MV-4-11 (cell line): Measurements from ENCODE around the gene ATXN1.

Experiments used
- DNase-seq: peaks from one replicate; lab custom pipeline; 2025; lab: John Stamatoyannopoulos, UW

ATXN1 gene

DNA sequence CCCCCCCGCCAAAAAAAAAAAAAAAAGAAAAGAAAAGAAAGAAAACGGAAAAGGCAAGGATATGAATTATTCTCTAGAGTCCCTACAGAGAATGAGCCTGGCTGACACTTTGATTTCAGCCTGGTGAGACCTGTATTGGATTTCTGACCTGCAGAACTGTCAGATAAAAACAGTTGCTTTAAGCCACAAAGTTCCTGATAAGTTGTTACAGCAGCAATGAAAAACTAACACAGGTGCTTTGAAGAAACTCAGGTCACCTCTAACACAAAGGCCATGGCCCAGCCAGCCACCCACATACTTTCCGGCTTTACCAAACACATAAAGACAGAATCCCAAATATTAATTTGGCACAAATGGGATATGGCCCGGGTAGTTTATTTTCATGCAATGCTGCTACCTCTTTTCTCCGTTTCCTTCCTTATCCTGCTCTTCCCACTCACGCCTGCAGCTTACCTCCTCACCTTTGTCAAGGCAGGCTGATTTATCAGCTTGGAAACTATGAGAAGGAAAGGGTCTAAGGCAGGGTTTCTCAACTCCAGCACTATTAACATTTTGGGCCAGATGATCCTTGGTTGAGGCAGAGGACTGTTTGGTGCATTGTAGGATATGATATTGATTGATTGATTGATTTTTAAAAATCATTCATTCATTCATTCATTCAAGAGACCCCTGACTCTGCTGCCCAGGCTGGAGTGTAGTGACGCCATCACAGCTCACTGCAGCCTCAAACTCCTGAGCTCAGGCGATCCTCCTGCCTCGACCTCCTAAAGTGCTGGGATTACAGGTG lies 88.1 kb downstream of the ATXN1 start:
- no peak for DNase-seq

DNA sequence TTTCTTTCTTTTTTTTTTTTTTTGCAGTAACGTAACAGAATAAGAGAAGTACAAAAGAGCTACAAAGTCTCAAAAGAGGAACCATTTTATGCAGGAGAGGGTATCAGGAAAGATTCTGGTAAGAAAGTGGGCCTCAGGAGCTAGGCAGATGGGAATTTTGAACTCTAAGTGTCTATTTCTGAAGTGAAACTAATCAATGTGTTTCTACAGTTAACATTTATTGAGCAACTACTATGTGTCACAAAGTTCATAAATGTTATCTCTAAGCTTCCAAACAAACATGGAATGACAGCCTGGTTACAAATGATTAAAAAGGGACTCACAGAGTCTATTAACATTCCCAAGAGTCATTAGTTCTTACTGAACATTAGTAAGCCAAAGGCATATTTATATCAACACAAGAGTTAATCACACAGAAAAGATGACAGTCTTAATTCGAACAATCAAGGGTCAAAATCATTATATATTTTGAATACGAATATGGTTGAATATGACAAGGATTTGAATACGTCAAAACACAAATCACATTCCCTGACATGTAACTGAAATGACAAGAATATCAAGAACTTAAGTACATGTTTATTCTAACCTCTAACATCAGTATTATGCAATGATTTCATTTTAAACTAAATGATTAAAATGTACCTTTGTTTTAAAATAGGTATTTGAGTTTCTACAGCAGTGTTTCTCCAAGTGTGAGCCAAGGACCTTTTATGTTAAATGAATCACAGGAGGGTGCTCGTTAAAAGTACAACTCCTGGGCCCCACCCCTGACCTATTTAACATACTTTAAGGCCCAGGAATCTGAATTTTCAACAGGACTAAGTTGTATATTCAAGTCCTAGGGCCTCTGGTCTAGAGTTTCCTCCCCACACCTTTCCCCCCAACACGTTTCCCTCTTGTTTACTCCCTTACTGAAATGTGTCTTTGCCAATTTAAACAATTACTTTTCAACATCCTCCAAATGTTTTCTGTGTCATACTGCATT lies 89.7 kb downstream of the ATXN1 start:
- peak; percentile 77 for DNase-seq

DNA sequence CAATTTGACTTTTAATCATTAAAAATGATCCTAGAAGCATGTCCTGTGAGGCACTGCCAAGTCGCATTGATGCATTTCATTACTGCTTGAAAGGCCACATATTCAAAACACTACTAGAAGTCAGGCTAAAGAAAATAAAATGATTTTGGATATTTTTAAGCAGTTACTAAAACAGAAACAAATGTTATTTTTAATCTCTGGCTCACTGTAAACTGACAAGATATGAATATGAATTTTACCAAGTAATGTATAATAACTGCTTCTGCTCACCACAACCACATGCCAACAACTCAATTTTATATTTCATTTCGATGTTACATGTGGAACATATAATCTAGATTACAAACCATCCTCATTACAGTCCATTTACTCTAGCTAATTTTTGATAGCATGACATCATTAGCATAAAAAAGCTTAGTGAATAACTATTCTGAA lies 90.6 kb downstream of the ATXN1 start:
- DNase-seq, result no peak

DNA sequence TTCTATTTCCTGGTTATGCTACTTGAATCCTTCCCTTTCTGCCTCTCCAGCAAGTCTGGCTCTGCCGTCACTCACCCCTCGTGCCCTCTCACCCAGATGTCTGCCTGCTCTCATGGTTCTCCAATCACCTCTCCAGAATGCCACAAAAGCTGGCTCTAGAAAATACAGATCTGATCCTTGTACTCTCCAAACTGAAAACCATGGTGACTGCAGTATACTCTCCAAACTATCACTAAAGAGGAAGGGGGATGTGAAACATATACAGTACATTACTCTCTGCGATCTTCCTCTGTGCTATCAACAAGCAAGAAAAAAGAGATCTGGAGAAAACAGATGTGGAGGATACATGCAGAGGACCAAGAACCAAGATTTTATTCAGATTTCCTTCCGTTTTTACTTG lies 91.1 kb downstream of the ATXN1 start:
- DNase-seq, result peak; percentile 88

DNA sequence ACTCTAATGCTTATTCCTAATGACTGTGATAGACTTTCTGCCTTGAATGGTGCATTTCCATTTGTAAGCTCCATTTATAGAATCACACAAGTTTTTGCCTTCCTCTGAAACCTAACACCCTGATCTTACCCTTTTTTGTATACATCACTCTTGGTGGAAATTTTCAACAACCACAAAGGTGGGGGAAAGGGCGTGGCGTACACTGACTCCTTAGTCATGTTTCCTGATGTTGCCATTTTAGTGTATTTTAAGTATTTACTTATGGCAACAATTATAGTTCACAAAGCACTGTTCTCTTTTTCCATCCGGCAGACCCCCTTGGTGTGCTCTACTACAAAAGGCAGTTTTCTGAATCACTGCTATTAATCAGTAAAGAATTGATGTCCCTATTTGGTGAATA lies 92.0 kb downstream of the ATXN1 start:
- DNase-seq, result peak; percentile 1

DNA sequence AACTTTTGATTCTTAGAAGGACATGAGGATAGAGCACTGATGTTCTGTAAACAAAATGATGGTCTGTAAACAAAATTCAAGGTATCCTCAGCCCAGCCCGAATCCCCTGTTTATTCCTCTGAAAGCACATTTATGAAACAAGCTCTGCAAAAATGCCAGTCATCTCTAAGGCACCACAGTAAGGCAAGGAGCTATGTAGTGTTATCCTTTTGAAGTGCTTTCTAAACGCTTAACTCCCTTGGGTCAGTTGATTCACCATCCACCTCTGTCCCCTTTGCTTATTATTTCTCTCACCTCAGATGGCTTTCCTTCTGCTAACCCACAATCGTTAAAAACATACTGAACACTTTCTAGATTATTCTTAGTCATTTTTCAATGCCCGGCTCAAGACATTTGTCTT lies 93.8 kb downstream of the ATXN1 start:
- DNase-seq, result no peak

DNA sequence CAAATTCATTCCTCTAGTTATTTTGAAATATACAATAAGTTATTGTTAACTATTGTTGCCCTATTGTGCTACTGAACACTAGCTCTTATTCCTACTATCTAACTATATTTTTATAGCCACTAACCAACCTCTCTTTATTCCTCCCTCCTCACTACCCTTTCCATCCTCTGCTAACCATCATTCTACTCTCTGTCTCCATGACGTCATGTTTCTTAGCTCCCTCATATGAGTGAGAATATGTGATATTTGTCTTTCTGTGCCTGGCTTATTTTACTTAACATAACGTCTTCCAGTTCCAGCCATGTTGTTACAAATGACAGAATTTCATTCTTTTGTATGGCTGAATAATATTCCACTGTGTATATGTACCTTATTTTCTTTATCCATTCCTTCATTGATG lies 95.3 kb downstream of the ATXN1 start:
- DNase-seq, result no peak

DNA sequence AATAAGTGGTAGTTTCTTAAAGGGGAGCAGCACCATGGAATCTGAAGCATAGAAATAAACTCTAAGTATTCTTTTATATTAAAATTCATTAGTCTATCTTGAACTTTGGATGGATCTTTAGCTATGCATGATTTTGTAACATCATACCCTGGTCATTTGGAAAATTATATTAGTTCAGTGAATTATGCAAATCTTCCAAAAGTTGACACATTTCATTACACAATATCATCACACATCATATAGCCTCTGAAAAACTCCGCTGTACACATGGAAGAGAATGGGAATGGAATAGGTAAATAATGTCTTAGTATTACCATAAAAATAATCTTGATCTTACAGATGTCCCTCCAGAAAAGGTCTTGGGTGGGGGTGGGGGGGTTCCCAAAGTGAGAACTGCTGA lies 96.1 kb downstream of the ATXN1 start:
- no peak for DNase-seq

DNA sequence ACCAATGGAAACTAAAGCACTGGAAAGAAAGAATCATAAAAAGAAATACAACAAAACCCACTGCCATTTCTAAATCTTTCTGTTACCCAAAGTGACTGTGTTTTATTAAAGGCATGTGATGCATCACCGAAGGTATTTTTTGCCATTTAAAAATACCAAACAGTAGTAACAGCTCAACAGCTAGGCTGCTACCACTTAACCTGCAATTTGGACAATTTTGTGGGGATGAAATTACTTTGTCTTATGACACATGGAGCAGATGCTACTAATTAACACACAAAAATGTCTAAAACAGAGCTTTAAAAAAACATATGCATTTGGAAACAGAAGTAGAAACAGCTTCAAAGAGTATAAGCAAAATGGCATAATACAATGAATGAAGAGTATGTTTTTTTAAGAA lies 97.4 kb downstream of the ATXN1 start:
- DNase-seq, result no peak

DNA sequence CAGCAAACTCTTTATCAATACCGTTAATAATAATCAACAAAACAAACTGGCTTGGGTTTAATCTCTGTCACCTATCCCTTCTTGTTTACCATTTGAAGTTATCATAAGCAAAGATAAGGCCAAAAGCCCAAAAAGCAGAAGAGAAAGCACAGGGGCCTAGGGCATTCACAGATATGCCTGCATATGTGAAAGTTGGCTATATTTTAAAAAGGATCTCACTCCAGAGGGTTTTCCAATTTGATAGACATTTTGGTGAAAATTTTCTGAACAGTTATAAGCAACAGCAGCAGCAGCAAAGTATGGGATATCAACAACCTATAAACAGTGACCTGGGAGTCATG lies 101.1 kb downstream of the ATXN1 start:
- DNase-seq, result peak; percentile 48

DNA sequence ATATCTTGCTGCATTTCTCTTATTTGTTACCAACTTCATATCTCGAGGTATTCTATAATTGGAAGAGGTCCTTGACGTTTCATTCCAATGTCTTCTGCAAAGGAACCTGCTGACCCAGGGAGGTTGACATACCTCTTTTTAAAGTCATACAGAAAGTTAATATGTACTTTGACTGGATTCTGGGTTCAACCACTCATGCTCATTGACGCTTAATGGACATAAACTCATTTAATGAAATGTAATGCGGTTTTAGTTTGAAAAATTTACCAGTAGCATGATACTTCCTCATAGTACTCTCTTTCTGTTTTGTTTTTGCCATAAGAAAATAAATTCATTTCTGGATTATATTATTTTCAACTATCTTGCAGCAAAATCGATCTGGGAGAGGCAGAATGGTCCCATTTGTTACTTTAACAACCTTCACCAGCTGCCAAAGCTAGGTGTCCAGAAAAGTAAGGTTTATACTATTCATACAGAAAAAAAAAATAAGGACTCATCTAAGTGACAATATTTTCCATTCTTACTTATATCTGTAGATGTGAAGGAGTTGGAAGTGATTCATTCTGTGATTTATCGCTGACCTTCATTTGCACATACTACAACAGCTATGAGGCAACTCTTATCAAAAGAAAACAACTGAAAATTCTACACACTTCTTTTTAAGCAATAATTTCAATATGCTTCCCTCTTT lies 101.6 kb downstream of the ATXN1 start:
- DNase-seq, result peak; percentile 5

DNA sequence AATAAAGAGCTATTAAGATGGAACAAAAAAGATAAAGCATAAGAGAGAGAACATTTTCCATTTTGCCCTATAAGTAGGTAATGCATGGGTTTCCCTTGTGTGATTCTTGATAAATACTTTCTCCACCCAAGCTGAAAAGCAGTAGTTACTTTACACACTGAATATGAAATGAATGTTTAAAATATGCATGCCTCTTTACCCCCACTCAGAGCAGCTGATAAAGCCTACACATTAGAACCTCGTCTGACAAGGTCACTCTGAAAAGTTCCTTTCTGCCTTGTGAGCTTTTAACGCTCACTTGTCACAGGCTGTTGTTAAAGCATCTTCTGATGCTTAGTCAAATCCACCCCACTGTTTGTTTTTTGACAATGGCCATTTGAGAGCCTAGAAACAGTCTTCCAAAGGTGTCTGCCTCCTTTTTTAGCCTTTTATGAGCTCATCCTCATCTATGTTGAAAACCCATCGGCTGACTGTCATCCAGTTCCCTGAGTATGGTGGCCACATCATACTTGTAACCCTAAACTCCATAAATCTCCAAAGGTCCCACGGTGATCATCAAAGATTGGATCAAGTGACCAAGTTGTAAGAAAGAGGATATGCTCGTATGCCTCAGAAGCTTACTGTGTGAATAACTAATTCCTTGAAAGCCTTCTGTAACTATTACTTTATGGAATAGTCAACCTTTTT lies 102.8 kb downstream of the ATXN1 start:
- DNase-seq, result no peak

DNA sequence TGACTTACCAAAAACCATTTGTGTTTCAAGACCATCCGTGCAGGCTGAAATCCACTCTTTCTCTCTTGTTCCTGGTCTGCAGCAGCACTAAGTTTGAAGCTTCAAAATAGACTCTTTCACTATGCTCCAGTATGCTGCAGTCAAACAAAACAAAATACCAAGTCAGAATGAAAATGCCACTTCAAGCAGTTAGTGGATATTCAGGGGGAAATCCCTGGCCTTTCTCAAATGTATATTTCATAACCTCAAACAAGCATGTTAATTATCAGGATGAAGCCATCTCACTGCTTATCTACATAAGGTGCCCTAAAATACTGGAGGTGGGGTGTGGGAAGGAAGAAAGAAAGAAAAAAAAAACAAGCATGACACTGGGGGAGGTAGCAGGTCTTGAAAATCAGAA lies 103.5 kb downstream of the ATXN1 start:
- no peak for DNase-seq

DNA sequence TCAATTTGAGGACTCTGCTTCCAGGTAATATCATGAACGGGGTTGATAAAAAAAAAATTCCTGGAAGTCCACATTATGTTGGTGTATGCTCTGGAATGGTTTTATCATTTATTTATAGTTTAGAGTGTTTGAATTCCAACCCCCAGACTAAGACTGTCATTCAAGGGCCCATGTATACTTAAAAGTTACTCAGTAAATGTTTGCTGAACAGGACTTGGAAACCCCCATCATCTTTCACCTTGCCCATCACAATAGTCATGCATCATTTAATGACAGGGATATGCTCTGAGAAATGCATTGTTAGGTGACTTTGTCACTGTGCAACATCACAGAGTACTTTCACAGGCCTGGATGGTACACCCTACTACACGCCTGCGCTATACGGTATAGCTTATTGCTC lies 104.8 kb downstream of the ATXN1 start:
- no peak for DNase-seq

DNA sequence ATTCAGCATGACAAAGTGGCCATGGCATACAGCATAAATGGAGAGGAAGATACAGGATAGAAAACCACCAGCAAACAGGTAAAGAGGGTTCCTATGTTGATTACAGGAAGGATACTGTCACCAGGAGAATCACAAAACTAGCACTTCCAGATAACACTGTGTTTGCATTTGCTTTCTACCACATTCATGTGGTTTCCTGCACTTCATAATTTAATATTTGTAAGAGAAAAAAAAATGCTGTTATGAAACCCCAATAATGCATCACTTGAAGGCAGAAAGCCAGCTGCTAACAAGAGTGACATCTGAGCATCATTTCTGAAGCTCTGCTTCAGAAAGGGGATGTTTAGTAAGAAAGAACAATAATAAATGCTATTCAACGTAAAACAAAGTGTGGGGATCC lies 106.6 kb downstream of the ATXN1 start:
- no peak for DNase-seq

DNA sequence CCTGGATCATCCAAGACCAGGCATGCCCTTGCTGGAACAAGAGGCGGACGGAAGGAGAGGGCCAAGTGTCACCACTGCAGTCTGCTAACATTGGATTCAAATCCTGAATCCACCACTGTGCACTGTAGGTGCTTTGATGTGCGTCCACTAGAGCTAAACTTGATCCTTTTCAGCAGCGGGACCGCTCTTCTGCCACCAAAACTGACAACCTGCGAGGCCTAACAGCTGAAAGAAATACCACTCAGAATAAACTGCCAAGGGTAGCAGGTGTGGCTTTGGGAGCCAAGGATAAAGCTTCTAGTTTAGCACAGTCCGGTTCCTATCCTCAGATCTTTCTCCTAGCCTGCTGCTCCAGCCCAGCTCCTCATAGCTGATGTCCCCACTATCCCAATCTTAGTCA lies 108.0 kb downstream of the ATXN1 start:
- no peak for DNase-seq

DNA sequence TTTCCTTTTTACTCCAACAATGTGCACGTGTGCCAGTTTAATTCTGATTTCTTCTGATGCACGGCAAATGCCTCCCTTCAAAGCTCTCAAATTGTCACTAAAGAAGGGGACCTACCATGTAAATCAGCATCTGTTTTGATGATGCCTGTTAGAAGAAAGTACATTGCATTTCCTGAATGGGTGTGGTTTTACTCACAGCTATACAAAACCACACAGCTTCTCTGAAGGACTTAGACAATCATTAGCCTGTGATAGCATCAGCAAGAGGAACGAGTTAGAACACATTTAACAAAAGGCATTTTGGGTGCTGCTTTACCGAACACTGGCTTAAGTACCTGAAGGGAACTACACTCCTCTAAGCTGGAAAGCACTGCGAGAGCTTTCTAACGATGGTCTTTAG lies 109.4 kb downstream of the ATXN1 start:
- DNase-seq, result peak; percentile 22

DNA sequence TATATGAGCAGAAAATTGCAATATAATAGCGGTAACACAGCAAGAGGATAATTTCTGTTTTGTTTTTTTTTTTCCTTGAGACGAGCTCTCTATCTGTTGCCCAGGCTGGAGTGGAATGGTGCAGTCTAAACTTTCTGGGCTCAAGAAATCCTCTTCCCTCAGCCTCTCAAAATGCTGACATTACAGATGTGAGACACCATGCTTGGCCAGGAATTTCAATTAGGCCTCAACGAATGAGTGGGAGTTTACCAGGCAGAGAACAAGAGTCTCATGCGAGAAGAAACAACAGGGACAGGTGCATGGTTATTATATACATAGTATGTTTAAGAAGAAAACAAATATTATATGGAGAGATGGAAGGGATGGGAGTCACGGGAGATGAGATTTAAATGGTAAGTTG lies 111.4 kb downstream of the ATXN1 start:
- DNase-seq, result no peak

DNA sequence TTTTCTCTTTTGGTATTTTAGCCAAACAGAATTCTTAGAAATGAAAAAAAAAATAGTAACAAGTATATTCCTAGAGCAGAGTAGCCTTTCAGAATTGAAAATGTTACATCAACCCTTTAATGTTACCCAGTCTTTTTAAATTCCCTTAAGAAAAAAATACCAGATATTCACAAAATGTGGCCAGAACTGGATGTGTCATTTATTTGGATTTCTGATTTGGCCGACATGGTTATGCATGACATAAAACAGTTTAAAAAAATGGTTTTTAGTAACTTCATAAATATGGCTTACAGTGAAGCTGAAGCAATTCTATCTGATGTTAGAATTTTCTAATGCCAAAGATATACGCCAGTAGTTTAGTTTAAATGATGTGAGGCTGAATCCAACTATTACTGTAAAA lies 112.0 kb downstream of the ATXN1 start:
- DNase-seq, result no peak

DNA sequence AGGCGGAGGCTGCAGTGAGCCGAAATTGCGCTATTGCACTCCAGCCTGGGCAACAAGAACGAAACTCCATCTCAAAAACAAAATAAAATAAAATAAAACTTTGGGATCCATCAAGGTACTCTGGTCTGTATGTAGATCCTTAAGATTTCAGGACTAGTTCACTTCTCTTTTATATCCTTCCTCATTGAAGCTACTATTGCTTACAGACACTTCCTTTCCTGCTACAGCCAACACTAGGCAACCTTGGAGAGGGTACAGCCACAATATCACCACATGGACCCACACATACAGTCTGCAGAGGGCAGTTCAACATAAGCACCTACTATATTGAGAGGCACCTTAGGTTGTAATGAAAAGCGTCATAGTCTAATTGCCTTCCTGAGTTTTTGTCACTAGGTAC lies 113.3 kb downstream of the ATXN1 start:
- DNase-seq, result peak; percentile 21

DNA sequence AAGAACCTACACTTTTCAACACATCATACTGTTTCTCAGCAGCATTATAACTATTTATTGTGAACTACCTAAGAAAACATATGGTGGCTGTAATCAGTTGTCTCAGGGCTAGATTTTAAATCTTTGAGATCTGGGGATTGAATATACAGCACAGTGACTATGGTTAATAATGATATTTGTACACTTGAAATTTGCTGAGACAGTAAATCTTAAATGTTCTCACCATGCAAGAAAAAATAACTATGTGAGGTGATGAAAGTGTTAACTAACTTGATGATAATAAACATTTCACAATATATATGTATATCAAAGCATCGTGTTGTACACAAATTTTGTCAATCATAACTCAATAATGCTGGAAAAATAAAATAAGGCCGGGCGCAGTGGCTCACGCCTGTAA lies 113.8 kb downstream of the ATXN1 start:
- DNase-seq, result no peak
